Spinal cord (tissue), 10 donors: ENCODE results near the gene ING5. TPM values are rescaled to one million over a fixed set of nuclear protein-coding genes. Genes with fewer than 3 reads are reported as not detected.

Experiments used
- DNase-seq, 6 donors: peaks; one replicate each; pipeline versions ENCODE4 v3.0.0 to v3.0.0-alpha.2; 2013 to 2015; ENCODE audit warnings: low spot score in 6 of 6, low read depth in 4 of 6
- H3K27ac ChIP-seq: one replicate; pipeline ENCODE4 v1.5.1; 2013; ENCODE audit warnings: low read depth, low read length, control low read depth
- H3K27me3 ChIP-seq: one replicate; pipeline ENCODE4 v1.6.1; 2013; ENCODE audit warnings: low read length; ENCODE audit not compliant: control insufficient read depth, insufficient read depth
- H3K36me3 ChIP-seq: one replicate; pipeline ENCODE4 v1.6.1; 2013; ENCODE audit warnings: low read length; ENCODE audit not compliant: control insufficient read depth, insufficient read depth
- H3K4me1 ChIP-seq: one replicate; pipeline ENCODE4 v1.6.1; 2013; ENCODE audit warnings: low read length; ENCODE audit not compliant: control insufficient read depth, insufficient read depth
- H3K4me3 ChIP-seq: one replicate; pipeline ENCODE4 v1.5.1; 2013; ENCODE audit warnings: low read depth, low read length, control low read depth
- H3K9me3 ChIP-seq: one replicate; pipeline ENCODE4 v1.6.1; 2013; ENCODE audit warnings: low read length; ENCODE audit not compliant: control insufficient read depth, insufficient read depth
- WGBS: methylation state at CpG from one replicate; pipeline ENCODE4 v1.1.5; 2013; ENCODE audit warnings: missing lambda C conversion rate; ENCODE audit not compliant: insufficient coverage; 5-methylcytosine and 5-hydroxymethylcytosine counted together
- long read RNA-seq, 4 donors: transcript quantifications; one replicate each; lab custom pipeline, GENCODE V29; 2026
- polyA plus RNA-seq, 2 donors: library from polyadenylated mRNA; unstranded; fragments of 120-200 nt; gene quantifications; one replicate each; pipeline ENCODE4 v1.2.1, GENCODE V29; 2013; ENCODE audit not compliant: insufficient read length in 2 of 2
- total RNA-seq, 2 donors: library from RNA; depleted of rRNA in 1 of 2; stranded (reverse); fragments of 120-200 nt in 1 of 2; fragments of >200 nt in 1 of 2; gene quantifications; one replicate each; pipeline versions ENCODE4 v1.2.3 to v1.2.4, GENCODE V29; 2013 to 2014
- donor health status: healthy.

ING5 gene
- total RNA-seq (10 to 100 TPM; 29.9 to 37.4 TPM), polyA plus RNA-seq (10 to 100 TPM; 34.3 to 51.2 TPM)
- long read RNA-seq, donor 1, full-length matches to known transcripts = 3 of 3 reads
- long read RNA-seq, donor 1, partial matches to known transcripts = 0 of 3 reads
- long read RNA-seq, donor 1, other reads (novel, unspliced or antisense) = 0 of 3 reads
- long read RNA-seq, donor 2, partial matches to known transcripts = 0 of 2 reads
- long read RNA-seq, donor 2, other reads (novel, unspliced or antisense) = 0 of 2 reads
- long read RNA-seq, donor 3, full-length matches to known transcripts = 3 of 3 reads
- long read RNA-seq, donor 3, partial matches to known transcripts = 0 of 3 reads
- long read RNA-seq, donor 3, other reads (novel, unspliced or antisense) = 0 of 3 reads
- long read RNA-seq, donor 4, full-length matches to known transcripts = 6 of 37 reads
- long read RNA-seq, donor 4, partial matches to known transcripts = 31 of 37 reads
- long read RNA-seq, donor 4, other reads (novel, unspliced or antisense) = 0 of 37 reads

DNA sequence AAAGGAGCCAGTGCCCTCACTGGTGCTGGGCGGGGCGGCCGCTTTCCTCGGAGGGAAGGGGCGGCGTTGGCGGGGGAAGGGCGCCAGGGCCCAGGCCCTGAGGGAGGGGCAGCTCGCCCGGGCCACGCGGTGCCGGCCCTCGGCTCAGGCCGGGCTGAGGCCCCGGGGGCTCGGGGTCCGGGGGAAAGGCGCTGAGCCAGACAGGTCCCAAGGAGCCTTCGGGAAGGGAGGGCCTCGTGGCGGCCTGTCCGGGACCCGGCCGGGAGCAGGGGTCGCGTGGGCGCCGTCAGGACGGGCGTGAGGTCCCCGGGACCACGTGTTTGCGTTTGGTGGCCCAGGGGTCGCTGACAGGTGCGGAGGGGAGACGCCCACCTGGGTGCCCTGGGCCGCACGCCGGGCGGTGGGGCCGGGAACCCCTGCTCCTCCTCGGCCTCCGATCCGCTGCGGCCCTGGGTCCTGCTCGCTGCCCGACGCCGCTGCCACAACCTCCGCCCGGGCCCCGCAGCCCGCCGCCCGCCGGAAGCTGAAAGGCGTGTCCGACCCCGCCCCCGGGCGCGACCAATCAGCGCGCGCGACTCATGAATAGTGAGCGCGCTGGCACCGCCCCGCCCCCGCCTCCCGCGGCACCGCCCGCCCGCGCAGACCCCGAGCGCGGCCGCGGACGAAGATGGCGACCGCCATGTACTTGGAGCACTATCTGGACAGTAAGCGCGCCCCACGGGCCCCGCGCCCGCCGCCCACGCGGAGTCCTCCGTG lies at the start of gene ING5:
ING5 (plus strand) TSS at position 641 of the 756 bp plus-strand sequence; CDS start at position 668, 27 bp downstream.
- Histone ChIP-seq H3K27me3 (no peaks in the 10 kb centered on the region), H3K4me1 (peaks cover 22% of the 10 kb centered on the region), H3K4me3 (peak within 1 kb of the TSS; percentile 71), H3K9me3 (peaks cover under 1% of the 10 kb centered on the region), H3K36me3 (peaks cover 19% of the 10 kb centered on the region), H3K27ac (peak within 1 kb of the TSS; percentile 83)
- WGBS = under 1% methylated on average over 96 of the region's 96 CpGs
- DNase-seq = peak; percentile 68 to 98 (median 91)

DNA sequence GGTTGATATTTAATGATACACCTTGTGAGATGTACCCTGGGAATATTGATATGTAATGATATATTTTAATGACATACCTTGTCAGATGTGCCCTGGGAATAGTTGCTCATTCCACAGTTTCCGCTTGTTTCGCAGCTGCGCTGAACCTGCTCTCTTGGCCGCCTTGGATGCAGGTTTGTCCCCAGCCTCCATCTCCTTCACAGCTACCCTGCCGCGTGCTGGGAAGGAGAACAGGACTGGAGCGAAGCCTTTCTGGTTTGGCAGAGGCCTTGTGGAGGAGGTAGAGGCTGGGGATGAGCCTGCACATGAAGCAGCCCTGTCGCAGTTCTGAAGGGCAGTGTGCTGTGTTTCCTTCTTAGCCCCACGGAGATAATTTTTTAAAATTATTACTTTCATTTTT lies 49.7 kb upstream of the ING5 start:
- Histone ChIP-seq H3K9me3 (no peaks in the 10 kb centered on the region), H3K4me3 (no peak overlapping the region), H3K4me1 (peaks cover 6% of the 10 kb centered on the region), H3K36me3 (peaks cover 53% of the 10 kb centered on the region), H3K27me3 (no peaks in the 10 kb centered on the region), H3K27ac (no peak overlapping the region)
- 100% methylated on average over 1 of the region's 9 CpGs for WGBS
- DNase-seq = no peak

DNA sequence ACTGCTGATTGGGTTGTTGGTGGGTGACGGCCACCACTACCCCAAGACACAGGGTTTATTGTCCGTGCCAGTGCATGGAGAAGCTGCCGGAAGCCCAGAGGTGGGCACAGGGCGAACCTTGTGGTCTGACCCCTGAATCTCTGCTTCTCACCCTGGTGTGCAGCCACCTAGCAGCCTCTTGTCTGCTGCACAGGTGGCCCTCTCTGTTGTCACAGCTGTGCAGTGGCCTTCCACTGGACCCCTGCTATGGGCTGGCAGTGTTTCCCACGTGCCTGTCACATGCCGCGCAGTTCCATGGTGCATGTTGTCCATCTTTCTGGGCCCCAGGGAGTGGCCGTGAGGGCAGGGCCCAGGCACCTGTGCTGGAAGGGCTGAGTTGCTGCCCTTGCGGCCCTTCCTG lies 49.1 kb upstream of the ING5 start:
- no peaks in the 10 kb centered on the region for H3K9me3 ChIP-seq
- no peaks in the 10 kb centered on the region for H3K27me3 ChIP-seq
- no peak overlapping the region for H3K4me3 ChIP-seq
- H3K27ac ChIP-seq = no peak overlapping the region
- H3K4me1 ChIP-seq = peaks cover 6% of the 10 kb centered on the region
- DNase-seq = no peak
- WGBS = 96% methylated on average over 9 of the region's 9 CpGs
- peaks cover 54% of the 10 kb centered on the region for H3K36me3 ChIP-seq

DNA sequence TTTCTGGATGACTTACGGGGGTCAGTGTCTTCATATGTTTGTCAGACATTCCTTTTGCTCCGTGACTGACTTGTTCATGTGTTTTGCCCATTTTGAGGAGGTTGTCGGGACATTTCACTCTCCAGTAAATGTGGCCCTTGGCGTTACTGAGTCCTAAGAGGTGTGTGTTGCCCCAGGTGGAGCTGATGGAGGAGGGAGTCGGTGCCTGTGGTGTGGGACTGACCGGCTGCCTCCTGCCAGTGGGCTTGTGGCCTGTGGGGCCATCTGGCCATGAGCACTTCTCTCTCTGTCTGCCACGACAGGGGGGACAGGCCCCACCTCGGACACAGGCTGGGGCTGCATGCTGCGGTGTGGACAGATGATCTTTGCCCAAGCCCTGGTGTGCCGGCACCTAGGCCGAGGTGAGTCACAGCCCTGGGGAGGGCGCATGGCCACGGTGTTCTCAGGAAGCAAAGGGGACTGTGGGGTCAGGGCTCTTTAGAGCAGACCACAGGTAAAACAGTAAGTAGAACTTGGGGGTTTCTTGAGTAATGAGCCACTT lies 48.6 kb upstream of the ING5 start:
- peaks cover 5% of the 10 kb centered on the region for H3K4me1 ChIP-seq
- 97% methylated on average over 13 of the region's 13 CpGs for WGBS
- peaks cover 60% of the 10 kb centered on the region for H3K36me3 ChIP-seq
- H3K27ac ChIP-seq = no peak overlapping the region
- no peak overlapping the region for H3K4me3 ChIP-seq
- DNase-seq = no peak
- H3K27me3 ChIP-seq = no peaks in the 10 kb centered on the region
- no peaks in the 10 kb centered on the region for H3K9me3 ChIP-seq

DNA sequence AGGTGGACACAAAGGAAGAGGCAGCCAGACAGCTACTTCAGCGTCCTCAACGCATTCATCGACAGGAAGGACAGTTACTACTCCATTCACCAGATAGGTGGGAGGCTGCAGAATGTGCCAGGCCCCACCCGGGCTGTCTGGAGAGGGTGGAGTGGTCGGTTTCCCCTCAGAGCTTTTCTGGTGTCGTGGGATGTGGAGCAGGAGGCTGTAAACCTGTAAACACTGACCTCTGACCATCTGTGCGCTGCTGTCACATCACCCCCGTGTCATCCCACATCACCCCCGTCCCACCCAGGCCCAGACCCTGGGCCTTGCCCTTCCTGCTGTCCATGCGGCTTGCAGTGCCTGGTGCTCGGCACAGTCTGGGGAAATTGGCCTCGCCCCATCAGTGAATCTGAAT lies 47.3 kb upstream of the ING5 start:
- WGBS = 91% methylated on average over 3 of the region's 12 CpGs
- no peaks in the 10 kb centered on the region for H3K27me3 ChIP-seq
- peaks cover 72% of the 10 kb centered on the region for H3K36me3 ChIP-seq
- DNase-seq = no peak
- no peaks in the 10 kb centered on the region for H3K4me1 ChIP-seq
- H3K27ac ChIP-seq = no peak overlapping the region
- no peak overlapping the region for H3K4me3 ChIP-seq
- no peaks in the 10 kb centered on the region for H3K9me3 ChIP-seq

DNA sequence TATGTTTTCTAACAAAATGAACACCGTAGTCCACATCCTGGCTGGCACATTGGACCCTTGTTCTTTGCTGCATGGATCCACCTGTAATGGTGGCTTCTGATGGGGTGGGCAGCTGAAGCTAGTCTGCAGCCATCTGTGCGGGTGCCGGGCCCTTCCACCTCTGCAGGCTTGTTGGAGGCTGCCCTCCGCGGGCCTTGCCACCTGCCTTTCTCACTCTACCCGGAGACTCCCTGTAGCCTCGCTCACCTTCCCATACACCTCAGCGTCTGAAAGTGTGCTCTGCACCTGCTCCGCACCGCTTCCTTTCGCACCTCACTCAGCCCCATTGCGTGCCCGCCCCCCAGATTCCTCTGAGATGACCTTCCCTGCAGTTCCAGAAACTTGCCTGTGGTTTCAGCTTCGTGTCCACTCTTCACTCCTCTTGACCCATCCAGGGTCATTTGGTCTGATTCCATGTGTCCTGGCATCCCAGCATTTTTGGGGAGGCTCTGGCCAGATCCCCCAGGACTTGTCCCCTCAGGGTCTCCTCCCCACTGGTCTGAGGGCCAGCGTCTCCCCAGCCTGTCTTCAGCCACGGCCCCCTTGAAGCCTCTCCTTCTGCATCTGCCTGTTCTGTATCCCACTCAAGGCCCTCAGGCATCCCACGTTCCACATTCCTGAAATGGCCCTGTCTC lies 46.2 kb upstream of the ING5 start:
- H3K4me1 ChIP-seq = no peaks in the 10 kb centered on the region
- no peak overlapping the region for H3K27ac ChIP-seq
- 96% methylated on average over 16 of the region's 17 CpGs for WGBS
- no peak for DNase-seq
- H3K9me3 ChIP-seq = no peaks in the 10 kb centered on the region
- no peak overlapping the region for H3K4me3 ChIP-seq
- no peaks in the 10 kb centered on the region for H3K27me3 ChIP-seq
- peaks cover 81% of the 10 kb centered on the region for H3K36me3 ChIP-seq

DNA sequence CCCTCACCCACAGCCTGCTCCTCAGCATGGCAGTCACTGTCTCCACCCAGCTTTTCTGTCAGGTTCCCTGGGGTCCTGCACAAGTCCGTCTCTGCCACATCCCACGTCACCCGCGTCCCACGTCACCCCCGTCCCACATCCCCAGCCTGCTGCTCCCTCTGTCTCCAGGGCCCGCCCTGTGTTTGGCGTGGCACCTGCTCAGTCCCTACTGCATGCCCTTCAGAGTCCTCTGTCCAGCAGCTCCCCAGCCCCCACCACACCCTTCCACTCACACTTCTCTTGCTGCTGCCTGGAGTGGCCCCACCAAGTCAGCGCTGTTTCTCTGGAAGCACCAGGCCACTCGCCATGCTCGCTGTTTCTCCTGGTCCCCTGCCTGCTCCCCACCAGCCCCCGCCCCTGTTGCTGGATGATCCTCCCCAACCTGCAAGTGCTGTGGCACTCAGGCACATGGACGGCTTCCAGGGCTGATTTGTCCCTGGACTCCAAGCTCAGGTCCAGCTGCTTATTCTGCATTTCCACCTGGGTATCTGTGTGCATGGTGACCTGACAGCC lies 45.6 kb upstream of the ING5 start:
- H3K27ac ChIP-seq = no peak overlapping the region
- no peaks in the 10 kb centered on the region for H3K9me3 ChIP-seq
- H3K4me3 ChIP-seq = no peak overlapping the region
- H3K4me1 ChIP-seq = no peaks in the 10 kb centered on the region
- H3K27me3 ChIP-seq = no peaks in the 10 kb centered on the region
- H3K36me3 ChIP-seq = peaks cover 87% of the 10 kb centered on the region
- DNase-seq = no peak
- 95% methylated on average over 13 of the region's 13 CpGs for WGBS

DNA sequence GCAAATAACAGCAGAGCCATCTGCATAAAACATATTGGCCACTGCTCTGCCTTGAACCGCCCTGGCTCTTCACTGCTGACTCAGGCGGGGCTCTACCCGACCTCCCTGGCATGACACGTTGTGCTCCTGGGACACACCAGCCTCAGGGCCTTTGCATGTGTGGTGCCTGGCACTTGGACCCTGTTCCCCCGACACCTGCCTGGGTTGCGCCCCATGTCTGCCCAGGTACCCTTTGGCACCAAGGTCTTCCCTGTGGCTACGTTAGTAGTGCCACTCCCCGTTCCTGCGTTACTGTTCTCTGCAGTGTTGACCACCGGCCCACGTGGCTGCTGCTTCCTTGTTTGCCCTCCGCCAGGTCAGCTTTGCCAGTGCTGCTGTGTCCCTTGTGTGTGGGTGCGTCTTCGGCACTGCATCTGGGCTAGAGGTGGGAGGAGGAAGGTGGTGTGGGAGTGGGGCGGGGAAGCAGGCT lies 44.0 kb upstream of the ING5 start:
- no peak overlapping the region for H3K4me3 ChIP-seq
- no peaks in the 10 kb centered on the region for H3K27me3 ChIP-seq
- WGBS = 92% methylated on average over 14 of the region's 15 CpGs
- no peak overlapping the region for H3K27ac ChIP-seq
- H3K36me3 ChIP-seq = peaks cover 77% of the 10 kb centered on the region
- no peak for DNase-seq
- H3K4me1 ChIP-seq = no peaks in the 10 kb centered on the region
- no peaks in the 10 kb centered on the region for H3K9me3 ChIP-seq

DNA sequence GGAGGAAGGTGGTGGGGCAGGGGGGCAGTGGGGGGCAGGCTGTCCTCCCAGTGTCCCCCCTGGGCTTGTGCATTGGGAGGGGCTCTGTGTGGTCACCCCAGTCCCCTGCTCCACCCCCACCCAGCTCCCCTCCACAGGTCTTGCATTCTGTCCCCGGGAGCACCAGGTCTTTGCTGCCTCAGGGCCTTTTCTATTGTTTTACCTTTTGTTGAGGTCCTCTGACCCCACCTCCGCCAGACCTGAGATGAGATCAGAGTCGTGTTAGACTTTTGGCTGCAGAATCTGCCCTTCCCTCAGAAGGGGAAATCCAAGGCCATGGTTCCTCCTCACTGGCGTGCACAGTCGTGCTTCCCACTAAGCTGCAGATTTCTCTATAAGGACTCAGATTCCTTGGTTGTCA lies 43.5 kb upstream of the ING5 start:
- H3K27ac ChIP-seq = no peak overlapping the region
- no peaks in the 10 kb centered on the region for H3K27me3 ChIP-seq
- DNase-seq = no peak
- no peaks in the 10 kb centered on the region for H3K4me1 ChIP-seq
- H3K36me3 ChIP-seq = peaks cover 74% of the 10 kb centered on the region
- WGBS = 92% methylated on average over 5 of the region's 5 CpGs
- H3K4me3 ChIP-seq = no peak overlapping the region
- no peaks in the 10 kb centered on the region for H3K9me3 ChIP-seq
